Measurements from ENCODE around the gene CCDC13.

Gene CCDC13

DNA sequence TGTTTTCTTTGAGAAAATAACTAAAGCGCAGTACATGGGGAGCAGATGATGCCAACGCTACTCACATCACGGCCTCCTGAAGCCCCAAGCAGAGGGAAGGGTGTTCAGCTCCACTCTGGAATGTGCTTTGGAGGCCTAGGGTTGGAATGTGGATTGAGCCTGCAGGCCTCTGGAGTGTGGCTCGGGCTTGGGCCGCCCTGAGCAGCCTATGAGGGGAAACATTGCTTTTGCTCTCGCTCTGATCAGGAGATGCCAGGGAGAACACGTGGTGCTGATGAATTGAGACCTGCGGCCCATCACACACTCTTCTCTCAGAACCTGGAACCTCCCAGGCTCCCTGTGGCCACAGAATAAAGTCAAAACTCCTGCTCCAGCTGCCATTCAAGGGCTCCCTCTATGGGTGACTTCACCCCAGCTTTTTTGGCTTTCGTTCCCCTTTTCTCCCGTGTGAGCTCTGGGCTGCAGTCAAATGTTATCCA lies 23.3 kb downstream of the CCDC13 start:
- H3K4me3 ChIP-seq (ENCODE audit: low read depth, low read length): no peak overlapping the region
- TF ChIP-seq, protein P1, sequence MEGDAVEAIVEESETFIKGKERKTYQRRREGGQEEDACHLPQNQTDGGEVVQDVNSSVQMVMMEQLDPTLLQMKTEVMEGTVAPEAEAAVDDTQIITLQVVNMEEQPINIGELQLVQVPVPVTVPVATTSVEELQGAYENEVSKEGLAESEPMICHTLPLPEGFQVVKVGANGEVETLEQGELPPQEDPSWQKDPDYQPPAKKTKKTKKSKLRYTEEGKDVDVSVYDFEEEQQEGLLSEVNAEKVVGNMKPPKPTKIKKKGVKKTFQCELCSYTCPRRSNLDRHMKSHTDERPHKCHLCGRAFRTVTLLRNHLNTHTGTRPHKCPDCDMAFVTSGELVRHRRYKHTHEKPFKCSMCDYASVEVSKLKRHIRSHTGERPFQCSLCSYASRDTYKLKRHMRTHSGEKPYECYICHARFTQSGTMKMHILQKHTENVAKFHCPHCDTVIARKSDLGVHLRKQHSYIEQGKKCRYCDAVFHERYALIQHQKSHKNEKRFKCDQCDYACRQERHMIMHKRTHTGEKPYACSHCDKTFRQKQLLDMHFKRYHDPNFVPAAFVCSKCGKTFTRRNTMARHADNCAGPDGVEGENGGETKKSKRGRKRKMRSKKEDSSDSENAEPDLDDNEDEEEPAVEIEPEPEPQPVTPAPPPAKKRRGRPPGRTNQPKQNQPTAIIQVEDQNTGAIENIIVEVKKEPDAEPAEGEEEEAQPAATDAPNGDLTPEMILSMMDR (IDR thresholded peaks at IDR 0.05; ENCODE audit: insufficient read depth, low read depth, low read length, missing control alignments): peak; percentile 47
- peak; percentile 17 for DNase-seq (ENCODE audit: low read depth)

GRCh38 chr3:42749025-42749752 lies 23.9 kb downstream of the CCDC13 start:
- TF ChIP-seq, protein P1 (IDR thresholded peaks at IDR 0.05; ENCODE audit: insufficient read depth, low read depth, low read length, missing control alignments): no peak
- H3K4me3 ChIP-seq (ENCODE audit: low read depth, low read length): no peak overlapping the region
- no peak for DNase-seq (ENCODE audit: low read depth)

DNA sequence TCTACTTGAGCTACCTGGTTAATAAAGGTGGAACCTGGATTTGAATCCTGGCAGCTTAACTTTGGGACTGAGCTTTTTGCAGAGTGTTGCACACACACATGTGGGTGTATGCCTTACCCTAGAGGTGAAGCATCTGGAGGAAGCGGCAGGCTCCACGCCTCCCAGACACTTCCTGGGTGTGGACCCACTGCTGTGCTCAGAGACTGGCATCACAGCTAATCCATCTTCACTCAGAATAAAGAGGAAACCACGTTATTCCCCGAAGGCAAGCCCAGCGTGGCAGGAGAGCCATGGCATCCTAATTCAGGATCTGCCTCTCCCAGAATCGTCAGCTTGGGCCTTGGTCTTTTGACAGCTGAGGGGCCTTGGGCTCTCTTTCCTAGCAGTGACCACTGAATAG lies 25.5 kb downstream of the CCDC13 start:
- DNase-seq (ENCODE audit: low read depth): no peak
- TF ChIP-seq, protein P1 (IDR thresholded peaks at IDR 0.05; ENCODE audit: insufficient read depth, low read depth, low read length, missing control alignments): no peak
- no peak overlapping the region for H3K4me3 ChIP-seq (ENCODE audit: low read depth, low read length)

DNA sequence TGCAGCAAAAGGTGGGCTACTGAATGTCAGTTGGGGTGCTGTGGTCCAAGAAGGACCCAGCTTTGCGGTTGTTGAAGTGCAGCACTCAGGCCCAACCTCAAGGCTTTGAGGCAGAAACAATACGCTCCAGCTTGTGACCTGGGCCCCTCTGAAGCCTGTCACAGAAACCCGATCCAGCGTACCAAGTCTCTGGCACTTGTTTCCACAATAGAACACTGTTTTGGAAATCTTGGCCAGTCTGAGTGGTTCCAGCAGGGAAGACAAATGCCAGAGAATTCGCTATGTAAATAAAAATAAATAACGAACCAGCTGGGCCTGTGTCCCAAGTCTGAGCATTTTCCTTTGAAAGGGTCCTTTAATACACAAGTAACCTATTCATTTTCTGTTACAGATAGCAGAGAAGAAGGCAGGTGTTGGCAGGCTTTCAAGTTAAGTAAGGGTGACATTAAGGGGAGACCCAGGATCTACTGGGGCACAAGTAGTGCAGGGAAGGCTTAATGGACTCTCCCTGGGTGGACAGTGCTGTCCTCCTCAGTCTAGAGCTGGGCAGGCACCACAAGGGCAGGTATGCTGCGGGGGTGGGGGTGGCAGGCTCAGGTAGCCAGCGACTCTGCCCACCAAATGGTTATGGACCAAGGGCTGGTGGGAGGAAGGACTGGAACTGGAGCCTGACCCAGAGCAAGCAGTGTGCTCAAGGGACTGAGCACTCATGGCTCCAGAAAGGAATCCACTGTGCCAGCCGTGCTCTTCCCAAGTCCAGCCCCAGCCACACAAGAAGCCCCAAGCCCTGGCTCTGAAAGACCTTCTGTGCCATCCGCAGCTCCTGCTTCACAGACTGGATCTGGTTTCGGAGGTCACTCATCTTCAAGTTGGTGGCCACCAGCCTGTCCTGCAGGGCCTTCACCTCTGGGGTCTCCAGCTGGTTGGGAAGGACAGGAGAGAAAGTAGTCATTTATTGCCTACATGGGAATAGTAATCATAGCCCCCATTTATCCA lies 26.3 kb downstream of the CCDC13 start:
- no peak for DNase-seq (ENCODE audit: low read depth)
- no peak overlapping the region for H3K4me3 ChIP-seq (ENCODE audit: low read depth, low read length)
- TF ChIP-seq, protein P1 (IDR thresholded peaks at IDR 0.05; ENCODE audit: insufficient read depth, low read depth, low read length, missing control alignments): no peak

DNA sequence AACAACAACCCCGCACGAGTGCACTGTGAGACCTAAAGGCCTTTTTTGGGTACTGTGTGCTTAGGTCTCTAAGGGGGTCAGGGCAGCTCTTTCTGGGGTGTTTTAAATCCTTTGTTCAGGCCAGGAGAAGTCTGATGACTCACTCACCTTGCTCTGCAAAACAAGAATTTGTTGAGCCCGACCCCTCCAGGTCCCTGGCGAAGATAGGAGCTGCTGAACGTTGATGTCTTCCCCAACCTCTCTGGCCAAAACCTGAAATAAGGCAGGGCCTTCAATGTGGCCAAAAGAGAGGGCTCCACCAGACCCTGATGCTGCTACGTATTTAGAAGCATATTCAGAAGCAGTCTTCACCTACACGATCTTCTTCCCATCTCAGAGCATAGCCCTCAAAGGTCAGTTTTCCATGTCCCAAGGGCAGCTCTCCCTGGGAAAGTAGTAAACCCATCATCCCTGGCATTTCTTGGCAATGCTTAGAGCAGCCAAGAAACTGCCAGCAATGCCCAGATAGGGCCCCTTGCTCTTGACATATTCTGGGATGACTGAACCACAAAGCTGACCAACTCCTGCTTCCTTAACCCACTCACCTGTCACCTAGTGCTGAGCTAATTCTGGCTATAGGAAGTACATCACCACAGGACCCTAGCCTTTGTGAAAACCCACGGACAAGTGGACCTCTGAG lies 27.1 kb downstream of the CCDC13 start:
- TF ChIP-seq, protein P1 (IDR thresholded peaks at IDR 0.05; ENCODE audit: insufficient read depth, low read depth, low read length, missing control alignments): no peak

GRCh38 chr3:42745291-42745745 lies 27.7 kb downstream of the CCDC13 start:
- no peak for DNase-seq (ENCODE audit: low read depth)
- TF ChIP-seq, protein P1 (IDR thresholded peaks at IDR 0.05; ENCODE audit: insufficient read depth, low read depth, low read length, missing control alignments): no peak
- H3K4me3 ChIP-seq (ENCODE audit: low read depth, low read length): no peak overlapping the region

More for the DNA sequence above, 27.1 kb downstream of the CCDC13 start:
- no peak overlapping the region for H3K4me3 ChIP-seq (ENCODE audit: low read depth, low read length)
- DNase-seq (ENCODE audit: low read depth): no peak

Measured in GM12865 (cell line).